GM19452 (cell line): ENCODE measurements around the gene KNOP1.

Experiments used
- ATAC-seq: cut with Tn5 transposase; IDR thresholded peaks from one replicate; pipeline ENCODE4 v1.9.1; 2021; ENCODE audit not compliant: unreplicated experiment

Gene KNOP1, protein sequence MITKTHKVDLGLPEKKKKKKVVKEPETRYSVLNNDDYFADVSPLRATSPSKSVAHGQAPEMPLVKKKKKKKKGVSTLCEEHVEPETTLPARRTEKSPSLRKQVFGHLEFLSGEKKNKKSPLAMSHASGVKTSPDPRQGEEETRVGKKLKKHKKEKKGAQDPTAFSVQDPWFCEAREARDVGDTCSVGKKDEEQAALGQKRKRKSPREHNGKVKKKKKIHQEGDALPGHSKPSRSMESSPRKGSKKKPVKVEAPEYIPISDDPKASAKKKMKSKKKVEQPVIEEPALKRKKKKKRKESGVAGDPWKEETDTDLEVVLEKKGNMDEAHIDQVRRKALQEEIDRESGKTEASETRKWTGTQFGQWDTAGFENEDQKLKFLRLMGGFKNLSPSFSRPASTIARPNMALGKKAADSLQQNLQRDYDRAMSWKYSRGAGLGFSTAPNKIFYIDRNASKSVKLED

DNA sequence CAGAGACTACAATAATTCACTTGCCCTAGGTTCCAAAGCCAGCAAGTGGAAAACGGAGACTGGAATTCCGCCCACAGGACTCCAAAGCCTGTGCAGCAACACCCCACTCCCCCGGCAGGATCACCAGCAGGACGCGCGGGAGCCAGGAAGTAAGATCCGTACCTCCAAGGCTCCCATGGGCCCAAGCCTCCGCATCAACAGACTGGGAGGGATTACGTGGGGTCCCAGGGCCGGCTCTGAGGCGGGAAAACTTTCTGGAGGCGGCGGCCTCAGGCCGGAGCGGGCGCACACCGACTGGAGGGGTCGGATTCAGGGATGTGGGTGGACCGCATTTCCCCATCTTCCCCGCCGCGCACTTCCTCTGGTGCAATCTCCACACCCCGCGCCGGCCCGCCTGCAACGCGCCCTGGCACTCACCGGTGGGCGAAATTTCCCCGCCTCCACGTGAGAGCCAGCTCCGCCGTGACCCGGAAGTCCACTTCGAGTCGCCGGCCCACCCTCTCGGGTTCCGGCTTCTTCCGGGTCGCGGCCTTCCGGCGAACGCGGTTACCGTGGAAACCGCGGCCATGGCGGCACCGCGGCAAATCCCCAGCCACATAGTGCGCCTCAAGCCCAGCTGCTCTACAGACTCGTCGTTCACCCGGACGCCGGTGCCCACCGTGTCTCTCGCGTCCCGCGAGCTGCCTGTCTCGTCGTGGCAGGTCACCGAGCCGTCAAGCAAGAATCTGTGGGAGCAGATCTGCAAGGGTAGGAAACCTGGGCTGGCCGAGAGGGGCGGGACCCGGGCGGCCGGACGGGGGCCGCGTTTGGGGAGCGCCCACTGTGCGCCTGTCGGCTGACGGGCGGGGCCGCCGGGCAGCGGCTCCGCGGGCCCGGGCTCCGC, at the start of gene KNOP1, which contains the start of gene IQCK:
Gene KNOP1, minus strand, starts transcription at position 487 of the 883 bp plus-strand sequence. CDS start 3,192 bp downstream, outside the sequence.
Gene IQCK, plus strand, starts transcription at position 531 of the 883 bp plus-strand sequence. Its CDS starts 36 bp downstream, at position 567.
- peak; percentile 96 for ATAC-seq

DNA sequence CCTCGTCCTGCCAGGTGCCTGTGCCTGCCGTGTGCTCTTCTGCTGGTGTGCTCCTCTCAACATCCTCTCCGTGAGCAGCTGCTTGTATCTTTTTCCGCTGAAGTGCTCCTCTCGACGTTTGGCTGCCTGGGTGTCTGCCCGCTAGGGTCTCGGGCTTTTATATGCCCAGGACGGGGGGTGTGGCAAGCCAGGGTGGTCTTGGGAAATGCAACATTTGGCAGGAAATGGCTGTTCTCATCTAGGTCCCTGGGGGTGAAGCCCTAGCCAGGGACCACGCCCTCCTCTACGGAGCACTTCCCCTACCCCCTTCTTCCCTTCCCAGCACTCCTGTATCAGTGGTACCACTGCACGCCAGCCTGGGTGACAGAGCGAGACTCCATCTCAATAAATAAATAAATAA, 49.5 kb upstream of the KNOP1 start:
- no peak for ATAC-seq

DNA sequence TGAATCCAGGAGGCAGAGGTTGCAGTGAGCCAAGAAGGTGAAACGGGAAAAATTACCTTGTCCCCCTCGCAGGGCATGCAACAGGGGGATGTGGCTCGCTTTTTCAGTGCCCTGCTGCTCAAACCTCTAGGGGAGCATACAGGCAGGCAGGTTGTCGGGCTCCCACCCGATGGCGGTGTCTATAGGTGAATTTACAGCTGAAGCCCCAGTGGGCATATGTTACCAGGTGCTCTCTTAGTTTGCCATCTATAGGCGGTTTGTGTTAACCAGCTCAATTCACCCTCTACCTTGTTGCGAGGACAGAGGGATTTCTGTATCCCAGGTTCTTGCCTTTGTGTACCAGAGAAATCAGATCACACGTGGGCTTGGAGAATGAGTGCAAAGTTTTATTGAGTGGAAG, 49.0 kb upstream of the KNOP1 start:
- ATAC-seq: no peak

DNA sequence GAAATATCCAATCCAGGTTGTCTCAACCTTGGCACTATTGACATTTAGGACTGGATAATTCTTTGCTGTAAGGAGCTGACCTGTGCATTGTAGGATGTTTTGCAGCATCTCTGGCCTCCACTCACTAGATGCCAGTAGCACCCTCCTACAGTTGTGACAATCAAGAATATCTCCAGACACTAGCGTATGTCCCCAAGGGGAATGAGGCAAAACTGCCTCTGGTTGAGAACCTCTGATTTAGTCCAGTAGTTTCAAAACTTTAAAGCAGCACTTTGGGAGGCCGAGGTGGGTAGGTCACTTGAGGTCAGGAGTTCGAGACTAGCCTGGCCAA, 48.5 kb upstream of the KNOP1 start:
- no peak for ATAC-seq

DNA sequence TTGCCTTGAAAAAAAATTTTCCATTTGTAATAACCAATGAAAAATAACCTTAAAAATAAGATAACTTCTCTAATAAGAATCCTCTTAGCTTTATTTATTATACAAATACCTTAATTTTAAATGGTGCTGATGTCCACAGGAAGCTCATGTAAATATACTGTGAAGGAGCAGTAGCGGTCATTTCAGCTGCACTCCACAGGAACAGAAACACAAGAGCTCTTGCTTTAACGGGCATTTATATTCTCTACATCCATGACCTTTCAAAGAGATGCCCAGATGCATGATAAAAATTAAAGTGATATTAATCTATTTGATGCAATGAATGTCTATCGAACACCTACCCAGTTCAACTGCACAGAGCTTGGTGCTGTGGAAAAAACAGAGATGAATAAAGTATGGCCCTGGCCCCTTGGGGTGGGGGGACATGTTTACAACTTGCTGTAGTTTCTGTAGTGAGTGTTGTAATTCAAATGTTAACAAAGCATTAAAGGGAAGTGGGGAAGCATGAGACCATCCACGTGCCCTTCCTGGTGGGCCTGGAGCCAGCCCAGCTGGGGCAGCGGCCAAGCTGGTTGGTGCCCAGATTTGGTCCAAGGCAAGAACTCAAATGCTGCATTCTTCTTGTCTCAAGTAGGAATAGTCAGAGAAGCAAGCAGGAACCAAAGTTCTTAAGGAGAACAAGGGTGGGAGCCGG, 48.0 kb upstream of the KNOP1 start:
- ATAC-seq: no peak

DNA sequence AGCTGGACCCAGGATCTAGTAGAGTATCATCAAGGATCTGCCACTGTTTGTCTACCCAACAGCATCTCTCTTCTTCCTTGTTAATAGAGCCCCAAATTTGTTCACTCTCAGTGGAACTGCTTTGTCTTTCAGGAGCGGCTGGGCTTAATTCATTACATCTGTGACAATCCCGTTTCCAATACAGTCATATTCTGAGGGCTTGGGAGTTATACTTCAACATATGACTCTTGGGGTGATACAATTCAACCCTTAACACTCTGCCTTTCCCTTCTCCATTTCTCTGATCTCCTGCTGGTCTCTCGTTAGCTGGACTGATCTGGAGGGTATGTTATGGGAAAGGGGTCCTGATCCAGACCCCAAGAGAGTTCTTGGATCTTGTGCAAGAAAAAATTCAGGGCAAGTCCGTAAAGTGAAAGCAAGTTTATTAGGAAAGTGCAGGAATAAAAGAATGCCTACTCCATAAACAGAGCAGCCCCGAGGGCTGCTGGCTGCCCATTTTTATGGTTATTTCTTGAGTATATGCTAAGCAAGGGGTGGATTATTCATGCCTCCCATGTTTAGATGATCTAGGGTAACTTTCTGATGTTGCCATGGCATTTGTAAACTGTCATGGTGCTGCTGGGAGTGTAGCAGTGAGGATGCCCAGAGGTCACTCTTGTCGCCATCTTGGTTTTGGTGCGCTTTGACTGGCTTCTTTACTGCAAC, 42.5 kb upstream of the KNOP1 start:
- ATAC-seq: no peak

DNA sequence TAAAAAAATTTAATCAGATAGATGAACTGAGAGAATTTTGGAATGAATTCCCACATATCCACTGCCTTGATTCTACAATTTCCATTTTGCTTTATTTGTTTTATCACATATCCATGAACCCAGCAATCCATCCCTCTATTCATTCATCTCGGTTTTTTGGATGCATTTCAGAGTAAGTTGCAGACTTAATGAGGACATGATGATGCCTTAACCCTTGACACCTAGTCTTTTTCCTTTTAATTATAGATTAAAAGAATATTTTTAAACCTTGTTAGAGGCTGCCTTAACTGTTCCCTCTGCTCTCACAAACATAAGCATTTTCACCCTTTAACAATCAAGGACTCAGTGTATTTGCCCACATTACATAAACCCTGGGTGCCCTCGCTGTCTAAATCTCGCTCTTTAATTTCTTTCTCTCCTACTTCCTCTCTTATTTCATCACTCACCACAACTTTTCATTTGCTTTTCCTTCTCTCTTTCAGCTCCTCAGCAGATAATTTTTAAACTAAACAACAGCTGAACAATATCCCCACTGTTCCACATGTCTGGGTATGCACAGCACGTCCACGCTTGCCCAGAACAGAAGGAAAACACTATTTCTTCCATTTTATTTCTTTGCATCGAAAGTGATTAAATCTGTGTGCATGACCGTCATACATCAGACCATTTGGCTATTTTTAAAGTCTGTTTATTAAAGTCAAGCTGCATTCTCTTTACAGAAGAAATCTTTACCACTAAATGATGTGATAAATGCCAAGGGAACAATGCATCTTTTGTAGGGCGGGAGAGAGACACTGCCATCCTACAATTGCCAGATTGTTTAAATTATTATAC, 40.0 kb upstream of the KNOP1 start:
- ATAC-seq: no peak

DNA sequence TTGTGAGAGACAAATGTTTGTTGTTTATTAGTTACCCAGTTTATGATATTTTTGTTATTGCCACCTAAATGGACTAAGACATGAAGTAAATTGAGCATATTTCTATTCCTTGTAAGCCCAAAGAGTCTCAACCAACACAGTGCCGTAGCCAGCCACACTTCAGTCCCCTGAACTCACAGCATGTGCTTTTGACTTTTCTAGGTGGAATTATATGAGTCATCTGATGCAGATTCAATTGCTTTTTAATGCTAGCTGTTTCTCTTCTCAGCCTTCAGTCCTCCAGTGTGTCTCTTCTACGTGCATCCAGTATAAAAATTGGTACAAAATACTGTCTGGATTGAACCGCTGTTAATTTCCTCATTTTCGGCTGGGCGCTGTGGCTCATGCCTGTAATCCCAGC, 39.0 kb upstream of the KNOP1 start:
- ATAC-seq: no peak

DNA sequence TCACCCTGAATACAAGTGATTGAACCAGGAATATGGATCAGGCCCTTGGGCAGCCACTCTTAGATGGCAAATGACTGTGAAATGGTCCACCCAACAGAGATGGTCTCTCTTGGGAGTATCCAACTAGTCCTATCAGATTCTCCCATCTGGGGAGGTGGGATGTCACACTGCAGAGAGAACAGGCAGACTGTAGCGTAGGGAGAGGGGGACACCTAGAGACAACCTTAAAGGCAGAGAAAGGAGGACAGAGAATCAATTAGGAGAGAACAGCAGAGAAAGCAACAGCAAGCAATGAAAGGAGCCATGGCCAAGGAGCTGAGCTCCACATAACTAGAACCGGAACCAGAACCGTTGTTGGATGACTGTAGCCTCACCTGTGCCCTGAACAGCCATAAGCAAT, 37.2 kb upstream of the KNOP1 start:
- ATAC-seq: no peak

DNA sequence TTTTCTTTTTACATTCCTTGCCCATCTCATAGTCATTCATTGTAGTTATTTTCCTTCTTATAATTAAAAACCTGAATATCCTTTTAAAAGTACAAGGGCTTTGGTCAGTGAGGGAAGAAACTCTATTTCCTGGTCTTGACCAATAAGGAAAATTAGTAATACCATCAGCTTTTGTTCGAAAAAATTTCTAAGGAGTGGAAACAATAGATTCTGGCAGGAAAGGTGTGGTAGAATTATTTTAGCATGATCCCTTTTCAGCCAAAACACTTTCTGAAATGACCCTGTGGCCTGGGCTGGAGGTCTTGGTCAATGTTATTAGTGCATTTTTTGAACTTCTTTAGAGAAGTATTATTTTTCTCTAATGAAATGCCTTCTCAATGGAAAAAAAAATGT, 36.6 kb upstream of the KNOP1 start:
- no peak for ATAC-seq

DNA sequence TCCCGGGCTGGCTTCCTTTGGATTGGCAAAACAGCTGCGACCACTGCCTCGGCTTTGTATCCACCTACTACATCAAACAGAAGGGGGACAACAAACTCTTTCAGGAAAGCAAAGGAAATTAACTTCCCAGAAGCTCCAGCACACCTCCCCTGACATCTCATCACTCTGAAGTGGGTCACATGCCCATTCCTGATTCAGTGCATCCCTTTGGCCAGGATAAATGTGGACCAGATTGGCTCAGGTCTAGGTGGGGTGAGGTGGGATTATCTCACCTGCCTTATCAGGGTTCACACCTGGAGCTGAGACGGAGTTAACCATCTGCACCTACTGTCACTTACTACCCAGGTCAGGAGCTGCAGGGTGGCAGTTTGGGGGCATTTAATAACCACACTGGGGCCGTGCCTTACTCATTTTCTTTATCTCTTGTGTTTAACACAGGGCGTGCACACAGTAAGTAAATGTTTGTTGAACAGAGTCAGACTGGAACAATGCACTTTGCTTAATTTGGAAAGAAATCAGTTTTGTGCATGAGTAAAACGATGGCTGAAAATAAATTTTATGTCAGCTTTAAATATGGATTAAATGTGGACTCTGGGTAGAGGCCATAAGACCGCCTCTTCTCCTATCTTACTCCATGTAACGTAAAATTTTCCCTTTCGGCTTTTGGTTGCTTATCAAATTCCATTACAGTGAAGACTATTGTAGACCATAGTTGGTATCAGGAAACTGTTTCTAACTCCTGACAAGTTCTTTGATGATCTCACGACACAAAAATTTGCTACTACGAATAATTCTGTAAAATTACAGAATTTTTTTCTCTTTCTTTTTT, 36.0 kb upstream of the KNOP1 start:
- ATAC-seq: no peak

DNA sequence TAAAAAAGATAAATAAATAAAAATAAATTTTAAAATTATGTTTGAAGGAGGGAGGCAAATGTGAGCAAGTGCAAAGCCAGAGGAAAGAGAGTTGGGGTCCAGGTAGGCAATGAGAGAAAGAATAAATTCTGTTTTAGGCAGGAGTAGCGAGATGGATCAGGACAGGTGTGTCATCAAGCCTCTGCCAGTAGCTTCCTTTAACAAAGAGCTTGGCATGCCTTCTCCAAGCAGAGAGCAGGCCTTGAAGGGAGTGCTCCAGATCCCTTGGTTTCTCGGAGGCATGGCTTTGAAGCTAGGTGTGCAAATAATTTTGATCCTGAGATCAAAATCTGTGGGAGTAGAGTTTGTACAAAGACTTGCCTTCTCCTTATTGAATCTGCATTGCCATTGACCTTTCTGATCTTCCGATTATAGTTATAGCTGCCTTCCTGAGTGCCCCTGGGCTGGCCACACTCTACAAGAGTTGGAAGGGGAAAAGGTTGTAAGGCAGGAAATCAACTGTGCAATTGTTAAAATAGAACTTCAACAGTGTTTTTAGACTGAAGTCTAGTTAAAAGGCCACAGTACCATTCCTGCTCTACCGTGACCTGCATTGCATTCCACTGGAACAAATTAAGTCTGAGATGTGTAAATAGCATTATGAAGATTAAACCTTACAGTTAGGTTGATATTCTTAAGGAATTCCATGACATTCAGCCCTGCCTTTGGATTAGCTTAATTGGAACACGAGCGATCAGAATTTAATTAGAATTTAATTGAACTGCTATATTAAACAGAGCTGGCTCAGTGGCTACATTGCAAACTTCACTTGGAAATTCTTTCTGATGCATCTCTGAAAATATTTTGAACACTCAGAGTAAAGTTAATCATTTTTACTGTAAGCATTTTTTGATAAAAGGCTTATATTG, 33.7 kb upstream of the KNOP1 start:
- ATAC-seq: no peak

DNA sequence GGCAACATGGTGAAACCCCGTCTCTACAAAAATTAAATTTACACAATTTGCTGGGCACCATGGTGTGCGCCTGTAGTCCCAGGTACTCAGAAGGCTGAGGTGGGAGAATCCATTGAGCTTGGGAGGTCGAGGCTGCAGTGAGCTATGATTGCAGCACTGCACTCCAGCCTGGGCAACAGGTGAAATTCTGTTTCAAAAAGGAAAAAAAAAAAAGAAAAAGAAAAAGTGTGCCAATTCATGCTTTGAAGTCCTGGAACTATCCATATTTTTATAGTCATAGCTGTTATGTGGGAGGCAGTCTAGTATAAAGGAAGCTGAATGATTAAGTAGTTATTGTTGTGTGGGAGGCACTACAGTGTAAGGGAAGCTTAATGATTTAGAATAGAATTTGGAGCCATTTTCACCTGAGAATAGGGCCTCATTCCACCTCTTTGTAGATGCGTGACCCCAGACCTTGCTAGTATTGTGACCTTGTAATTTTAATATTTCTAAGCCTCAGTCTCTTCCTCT, 31.6 kb upstream of the KNOP1 start:
- ATAC-seq: no peak

DNA sequence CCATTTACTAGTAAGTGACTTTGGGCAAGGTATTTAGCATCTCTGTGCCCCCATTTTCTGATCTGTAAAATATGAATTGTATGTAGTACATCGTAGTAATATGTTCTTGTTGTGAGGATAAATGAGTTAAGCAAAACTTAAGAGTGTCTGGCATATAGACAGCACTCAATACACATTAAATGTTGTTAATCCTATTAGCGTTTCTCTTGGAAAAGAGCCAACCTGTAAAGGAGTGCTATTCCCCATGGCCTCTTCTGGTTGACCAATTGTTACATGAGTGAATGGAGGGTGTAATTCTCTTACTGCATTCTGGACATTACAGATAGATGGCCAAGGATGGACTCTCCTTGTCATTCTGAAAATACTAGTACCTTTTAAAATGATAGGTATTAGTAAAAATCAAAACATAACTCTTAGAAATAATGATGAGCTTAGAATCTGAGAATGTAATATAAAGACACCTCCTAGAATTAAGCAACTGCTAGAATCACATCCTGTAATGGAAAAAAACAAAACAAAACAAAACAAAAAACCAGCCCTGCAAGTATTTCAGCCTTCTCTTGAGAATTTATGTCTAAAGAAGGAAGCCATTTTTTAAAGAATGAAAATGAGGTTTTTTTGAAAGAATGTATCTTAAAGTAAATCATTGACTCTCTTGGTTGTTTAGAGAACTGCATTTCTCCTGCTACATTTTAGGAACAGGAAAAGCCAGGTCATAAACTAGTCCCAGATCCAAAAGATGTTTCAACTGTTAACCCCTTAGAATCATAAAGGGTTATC, 30.6 kb upstream of the KNOP1 start:
- no peak for ATAC-seq

DNA sequence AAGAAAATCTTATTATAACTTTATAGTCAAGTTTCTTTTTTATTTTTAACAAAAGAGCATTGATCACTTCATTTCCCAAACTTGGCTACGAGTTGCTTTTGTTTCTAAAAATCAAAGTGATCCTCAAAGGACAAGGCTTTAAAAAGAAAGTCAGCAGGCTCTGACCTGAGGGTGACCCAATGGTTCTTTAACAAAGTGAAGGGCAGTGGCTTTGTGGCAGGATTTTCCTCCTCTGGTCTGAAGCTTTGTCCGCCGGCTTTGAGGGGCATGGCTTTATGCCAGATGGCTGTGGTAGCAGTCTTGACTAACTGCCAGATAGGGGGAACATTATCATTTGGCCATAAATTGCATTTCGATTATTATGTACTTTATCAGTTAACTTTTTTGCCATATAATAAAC, 28.5 kb upstream of the KNOP1 start:
- no peak for ATAC-seq

DNA sequence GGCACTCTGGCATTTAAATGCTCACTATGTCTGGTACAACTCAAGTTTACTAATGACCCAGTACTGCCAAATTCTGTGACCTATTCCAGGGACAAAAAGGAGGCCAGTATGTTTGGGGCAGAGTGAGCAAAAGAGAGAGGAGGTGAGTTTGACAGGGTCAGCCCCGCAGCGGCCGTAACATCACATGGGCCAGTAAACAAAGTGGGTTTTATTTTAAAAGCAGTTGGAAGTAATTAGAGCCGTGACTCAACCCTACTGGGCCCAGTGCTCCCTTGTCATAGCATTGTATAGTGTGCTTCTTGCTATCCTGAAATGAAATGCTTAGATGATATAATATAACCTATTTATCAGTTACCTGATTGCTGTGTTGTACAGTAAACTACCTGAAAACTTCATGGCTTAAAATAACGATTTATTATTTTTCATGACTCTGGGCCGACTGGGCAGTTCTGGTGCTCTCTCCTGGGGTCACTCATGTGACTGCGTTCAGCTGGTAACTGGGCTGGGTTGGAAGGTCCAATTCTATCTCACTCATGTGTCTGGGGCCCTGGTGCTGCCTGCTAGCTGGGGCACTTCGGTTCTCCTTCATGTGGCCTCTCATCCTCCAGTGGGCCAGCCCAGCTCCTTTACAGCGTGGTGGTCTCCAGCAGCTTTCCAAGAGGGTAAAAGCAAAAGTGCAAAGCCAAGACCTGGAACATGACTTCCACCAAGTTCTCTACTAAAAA, 27.4 kb upstream of the KNOP1 start:
- no peak for ATAC-seq
